ENCODE measurements around the gene DNAH10.
A peak's percentile ranks its signal among the peaks of the same experiment; 100 is the strongest.

Gene DNAH10

GRCh38 chr12:123888989-123889388 is 126.9 kb downstream of the DNAH10 start:
- DNase-seq (ENCODE audit: low spot score) = no peak

GRCh38 chr12:123889848-123890535 is 127.9 kb downstream of the DNAH10 start:
- DNase-seq (ENCODE audit: low spot score) = no peak

GRCh38 chr12:123890536-123890902 is 128.4 kb downstream of the DNAH10 start:
- no peak for DNase-seq (ENCODE audit: low spot score)

GRCh38 chr12:123891011-123891410 is 128.9 kb downstream of the DNAH10 start:
- no peak for DNase-seq (ENCODE audit: low spot score)

DNA sequence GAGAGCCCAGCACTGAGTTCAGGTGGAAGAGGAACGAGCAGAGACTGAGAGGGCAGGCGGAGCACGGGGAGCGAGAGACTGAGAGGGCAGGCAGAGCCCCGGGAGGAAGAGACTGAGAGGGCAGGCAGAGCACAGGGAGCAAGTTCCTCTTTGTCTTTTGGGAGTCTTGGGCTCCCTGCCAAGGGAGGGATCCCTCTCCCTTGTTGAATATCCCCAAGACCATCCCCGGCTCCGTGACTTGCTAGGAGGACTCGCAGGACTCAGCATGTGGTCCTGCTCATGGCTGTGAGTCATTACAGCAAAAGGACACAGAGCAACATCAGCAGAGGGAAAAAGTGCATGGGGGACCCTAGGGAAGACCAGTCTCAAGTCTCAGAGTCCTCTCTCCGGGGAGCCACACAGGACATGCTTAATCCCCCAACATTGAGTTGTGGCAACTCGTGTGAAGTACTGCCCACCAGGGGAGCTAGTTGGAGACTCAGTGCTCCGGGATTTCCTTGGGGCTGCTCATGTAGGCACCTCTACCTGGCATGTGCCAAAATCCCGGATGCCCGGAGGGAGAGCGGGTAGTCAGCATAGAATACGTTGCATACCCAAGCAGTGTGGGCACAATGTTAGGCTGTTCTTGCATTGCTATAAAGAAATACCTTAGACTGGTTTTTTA is 129.5 kb downstream of the DNAH10 start:
- no peak for DNase-seq (ENCODE audit: low spot score)

- no peak for DNase-seq (ENCODE audit: low spot score)
Measured at GRCh38 chr12:123892180-123892559, 130.1 kb downstream of the DNAH10 start.

- no peak for DNase-seq (ENCODE audit: low spot score)
Measured at GRCh38 chr12:123892853-123893252, 130.8 kb downstream of the DNAH10 start.

DNA sequence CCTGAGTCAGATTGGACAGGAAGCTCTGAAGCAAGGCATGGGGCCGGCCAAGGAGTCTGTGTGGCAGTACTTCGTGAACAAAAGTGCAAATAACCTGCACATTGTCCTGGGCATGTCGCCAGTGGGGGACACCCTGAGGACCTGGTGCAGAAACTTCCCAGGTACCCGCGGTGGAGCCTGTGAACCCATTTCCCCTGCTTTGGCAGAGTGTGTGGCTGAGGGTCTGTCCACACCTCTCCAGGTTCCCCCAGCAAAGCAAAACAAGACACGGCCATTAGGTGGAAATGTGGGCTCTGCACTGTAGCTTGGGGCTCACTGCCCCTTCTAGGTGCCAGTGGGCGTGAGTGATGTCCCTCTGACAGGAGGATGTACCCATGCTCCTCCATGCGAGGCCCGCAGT is 131.2 kb downstream of the DNAH10 start:
- no peak for DNase-seq (ENCODE audit: low spot score)

GRCh38 chr12:123894823-123895345 is 132.8 kb downstream of the DNAH10 start:
- DNase-seq (ENCODE audit: low spot score) = no peak

GRCh38 chr12:123895451-123895850 is 133.3 kb downstream of the DNAH10 start:
- DNase-seq (ENCODE audit: low spot score) = peak; percentile 47

GRCh38 chr12:123896767-123897166 is 134.7 kb downstream of the DNAH10 start:
- no peak for DNase-seq (ENCODE audit: low spot score)

GRCh38 chr12:123897221-123897620 is 135.1 kb downstream of the DNAH10 start:
- DNase-seq (ENCODE audit: low spot score) = no peak

GRCh38 chr12:123898673-123899072 is 136.6 kb downstream of the DNAH10 start:
- no peak for DNase-seq (ENCODE audit: low spot score)

GRCh38 chr12:123899368-123899767 is 137.3 kb downstream of the DNAH10 start:
- no peak for DNase-seq (ENCODE audit: low spot score)

DNA sequence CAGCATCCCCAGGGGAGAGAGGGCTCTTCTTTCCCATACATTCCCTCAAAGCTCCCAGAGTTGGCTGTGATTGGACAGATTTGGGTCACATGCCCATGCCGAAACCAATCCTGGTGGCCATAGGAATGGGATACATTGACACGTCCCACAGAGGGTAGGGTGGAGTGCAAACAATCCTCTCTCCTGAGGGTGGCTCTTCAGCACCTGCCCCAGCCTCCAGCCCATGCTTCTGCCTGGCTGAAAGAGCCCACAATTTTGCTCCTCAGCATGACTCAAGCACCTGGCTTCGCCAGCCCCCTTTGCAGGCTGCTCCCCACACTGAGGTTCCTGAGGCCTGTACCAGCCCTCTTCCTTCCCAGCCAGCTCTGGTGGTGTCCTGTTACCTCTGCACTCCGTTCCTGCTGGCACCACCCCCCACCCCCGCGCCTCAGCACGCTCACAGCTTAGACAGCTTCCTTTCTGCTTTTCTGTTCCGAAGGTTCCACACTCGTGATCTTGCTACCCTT is 138.8 kb downstream of the DNAH10 start:
- no peak for DNase-seq (ENCODE audit: low spot score)

DNA sequence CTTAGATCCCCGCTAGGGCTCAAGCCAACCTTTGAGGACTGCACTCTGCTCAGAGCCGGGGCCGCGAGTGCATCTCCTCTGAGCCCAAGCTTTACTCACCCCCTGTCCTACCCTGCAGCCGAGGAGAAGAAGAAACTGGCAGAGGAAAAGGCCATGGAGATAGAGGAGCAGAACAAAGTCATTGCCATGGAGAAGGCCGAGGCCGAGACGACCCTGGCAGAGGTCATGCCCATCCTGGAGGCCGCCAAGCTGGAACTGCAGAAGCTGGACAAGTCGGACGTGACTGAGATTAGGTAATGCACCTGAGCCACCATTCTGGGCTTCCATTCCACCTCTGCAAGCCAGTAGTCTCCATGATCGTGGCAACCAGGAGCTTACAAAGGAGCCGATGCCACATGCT is 140.7 kb downstream of the DNAH10 start:
- no peak for DNase-seq (ENCODE audit: low spot score)

DNA sequence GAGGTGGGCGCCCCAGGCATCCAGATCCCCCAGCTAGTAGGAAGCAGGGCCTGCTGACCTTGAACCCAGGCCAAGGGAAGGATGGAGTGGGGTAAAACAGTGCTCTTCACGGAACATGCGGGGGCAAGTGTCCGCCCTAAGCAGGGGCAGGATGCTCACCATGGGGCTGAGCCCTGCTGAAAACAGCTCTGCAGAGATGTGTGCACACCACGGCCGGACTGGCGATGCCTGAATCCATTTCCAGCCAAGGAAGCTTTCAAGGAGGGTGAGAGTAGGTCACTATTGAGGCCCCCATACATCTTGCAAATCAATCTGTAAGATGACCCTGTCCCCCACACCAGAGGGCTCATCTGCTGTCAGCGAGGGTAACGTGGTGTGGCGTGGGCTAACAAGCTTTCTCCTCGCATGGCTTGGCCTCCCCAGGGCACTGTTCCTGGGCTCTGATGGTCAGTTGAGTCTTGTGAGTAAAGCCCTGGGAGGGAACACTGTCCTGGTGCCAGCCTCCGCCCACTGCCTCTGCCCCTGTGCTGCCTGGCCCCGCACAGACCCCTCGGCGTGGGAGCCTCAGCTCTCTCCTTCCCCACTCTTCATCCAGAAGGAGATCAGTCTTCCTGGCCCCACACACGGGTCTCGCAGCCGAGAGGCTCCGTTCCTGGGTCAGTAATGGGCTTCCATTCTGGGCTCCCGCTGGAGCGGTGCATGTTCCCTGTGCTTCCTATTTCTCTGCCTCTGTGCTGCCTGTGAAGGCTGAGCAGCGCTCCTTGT is 141.4 kb downstream of the DNAH10 start:
- DNase-seq (ENCODE audit: low spot score) = no peak

GRCh38 chr12:123905319-123905925 is 143.3 kb downstream of the DNAH10 start:
- DNase-seq (ENCODE audit: low spot score) = peak; percentile 77

DNA sequence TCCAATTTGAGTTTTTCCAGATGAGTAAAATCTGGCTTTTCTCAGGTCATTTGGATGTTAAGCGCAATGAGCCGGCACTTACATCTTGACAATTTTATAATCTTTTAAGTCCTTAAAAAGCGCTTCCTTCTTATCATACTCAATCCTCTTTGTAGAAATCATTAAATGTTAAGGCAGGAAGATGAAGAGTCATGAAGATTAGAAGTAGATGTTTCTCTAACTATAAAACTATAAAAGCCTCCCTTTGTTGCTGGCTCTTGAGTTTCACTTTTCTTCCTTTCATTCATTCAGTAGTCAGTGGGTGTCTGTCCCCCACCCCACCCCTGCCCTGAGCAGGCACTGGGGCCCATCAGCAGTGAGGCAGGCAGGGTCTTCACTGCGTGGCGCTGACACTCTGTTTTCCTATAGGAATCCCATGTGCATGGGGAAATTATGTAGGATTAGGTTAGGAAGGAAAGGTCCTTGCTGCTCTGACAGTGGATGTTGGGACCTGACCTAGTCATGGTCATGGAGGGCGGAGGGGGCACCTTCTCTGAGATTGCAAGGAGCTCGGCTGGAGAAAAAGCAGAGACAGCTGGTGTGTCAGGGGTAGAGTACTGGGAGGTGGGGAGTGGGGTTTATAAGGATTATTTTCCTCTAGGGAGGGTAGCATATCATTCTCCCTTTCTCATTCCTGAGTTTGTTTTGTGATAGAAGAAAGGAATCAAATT is 144.8 kb downstream of the DNAH10 start:
- DNase-seq (ENCODE audit: low spot score) = no peak

GRCh38 chr12:123907726-123908476 is 145.8 kb downstream of the DNAH10 start:
- DNase-seq (ENCODE audit: low spot score) = no peak
